Panc1 (cell line): ENCODE measurements around the gene LTO1. TPM values are rescaled to one million over a fixed set of nuclear protein-coding genes. Genes with fewer than 3 reads are reported as not detected.

Experiments used
- ATAC-seq: fragments of 200-7000 bp; cut with Tn5 transposase; 2 replicates; pipeline ENCODE4 v1.9.1; 2020; ENCODE audit warnings: mild to moderate bottlenecking, moderate library complexity
- BruUV-seq: library from RNA; stranded (reverse); fragments of 400-500 nt; replicated peaks from 2 replicates; lab custom pipeline; 2021; lab: Mats Ljungman, UMichigan
- CTCF ChIA-PET: fragments of 300-600 bp; sonication (Branson Sonifier 250); formaldehyde crosslinking; loops from one replicate; lab custom pipeline; 2022; ENCODE audit warnings: antibody characterized with exemption; lab: Charles Lee
- POLR2A ChIA-PET: fragments of 300-600 bp; sonication (Branson Sonifier 250); formaldehyde crosslinking; loops from one replicate; lab custom pipeline; 2022; ENCODE audit warnings: antibody characterized with exemption; lab: Charles Lee
- DNase-seq: peaks from one replicate; pipeline ENCODE4 v3.0.0-alpha.2; 2010; ENCODE audit warnings: low read depth, low spot score
- H3K27ac ChIP-seq: 2 replicates; pipeline ENCODE4 v1.5.1; 2011; ENCODE audit warnings: mild to moderate bottlenecking, low read length, inconsistent platforms
- H3K27me3 ChIP-seq: fragments of 200-500 bp; sonication (Bioruptor generic); 2 replicates; pipeline ENCODE4 v1.6.0; 2014; ENCODE audit warnings: low read length, inconsistent platforms; ENCODE audit not compliant: control insufficient read depth, insufficient read depth
- H3K36me3 ChIP-seq: fragments of 200-500 bp; sonication (Bioruptor generic); 2 replicates; pipeline ENCODE4 v1.5.1; 2014; ENCODE audit warnings: inconsistent platforms, mild to moderate bottlenecking, low read length, moderate library complexity; ENCODE audit not compliant: control insufficient read depth, insufficient read depth
- H3K4me1 ChIP-seq: 2 replicates; pipeline ENCODE4 v1.5.1; 2011; ENCODE audit warnings: inconsistent platforms, mild to moderate bottlenecking, low read length, moderate library complexity; ENCODE audit not compliant: control insufficient read depth, insufficient read depth
- H3K4me3 ChIP-seq, 2 experiments: 2 replicates each; pipeline ENCODE4 v1.5.1; 2011 to 2012; ENCODE audit warnings: low read depth in 2 of 2, low read length in 2 of 2, mild to moderate bottlenecking in 2 of 2, inconsistent platforms in 1 of 2, moderate library complexity in 1 of 2
- H3K9me3 ChIP-seq: fragments of 200-500 bp; sonication (Bioruptor generic); 2 replicates; pipeline ENCODE4 v1.5.1; 2014; ENCODE audit warnings: low read depth, mild to moderate bottlenecking, inconsistent platforms, low read length, moderate library complexity; ENCODE audit not compliant: control insufficient read depth, insufficient read depth
- CTCF ChIP-seq: fragments of 450-650 bp; IDR thresholded peaks from 2 replicates; pipeline ENCODE4 v1.5.1; 2017; ENCODE audit warnings: mild to moderate bottlenecking
- POLR2AphosphoS5 ChIP-seq: IDR thresholded peaks from 2 replicates; pipeline ENCODE4 v1.6.1; 2012; ENCODE audit warnings: mild to moderate bottlenecking, low read depth, low read length, moderate library complexity
- SIN3A ChIP-seq: IDR thresholded peaks from 2 replicates; pipeline ENCODE4 v1.6.1; 2012; ENCODE audit warnings: low read depth, mild to moderate bottlenecking, low read length, moderate library complexity, borderline replicate concordance; ENCODE audit not compliant: insufficient read depth
- TCF7L2 ChIP-seq: IDR thresholded peaks from 2 replicates; pipeline ENCODE4 v1.6.1; 2011; ENCODE audit warnings: mild to moderate bottlenecking, low read depth, low read length, inconsistent platforms
- in situ Hi-C: cut with HindIII; loops from 2 replicates; pipeline ENCODE4 v1.10.0; 2016; ENCODE audit warnings: low sequenced_read_pairs, low pct_unique_long_range_greater_than_20kb
- intact Hi-C: fragments of 100-400 bp; cut with micrococcal nuclease; formaldehyde crosslinking; loops from one replicate; pipeline ENCODE4 v1.10.0; 2022; ENCODE audit not compliant: unreplicated experiment
- total RNA-seq: library from RNA; stranded (reverse); gene quantifications from one replicate; pipeline ENCODE4 v1.2.1, GENCODE V29; 2021; ENCODE audit not compliant: unreplicated experiment
- TF ChIP-seq, protein P1 (sequence below), 2 experiments: IDR thresholded peaks; 2 replicates each; pipeline ENCODE4 v1.6.1; 2011 to 2012; ENCODE audit warnings: low read depth in 2 of 2, control low read depth in 1 of 2, low read length in 1 of 2, mild to moderate bottlenecking in 1 of 2, moderate library complexity in 1 of 2; ENCODE audit not compliant: insufficient read depth in 1 of 2

The LTO1 gene
- total RNA-seq, 1 experiment from 2014 or later, result 28.7 TPM

DNA sequence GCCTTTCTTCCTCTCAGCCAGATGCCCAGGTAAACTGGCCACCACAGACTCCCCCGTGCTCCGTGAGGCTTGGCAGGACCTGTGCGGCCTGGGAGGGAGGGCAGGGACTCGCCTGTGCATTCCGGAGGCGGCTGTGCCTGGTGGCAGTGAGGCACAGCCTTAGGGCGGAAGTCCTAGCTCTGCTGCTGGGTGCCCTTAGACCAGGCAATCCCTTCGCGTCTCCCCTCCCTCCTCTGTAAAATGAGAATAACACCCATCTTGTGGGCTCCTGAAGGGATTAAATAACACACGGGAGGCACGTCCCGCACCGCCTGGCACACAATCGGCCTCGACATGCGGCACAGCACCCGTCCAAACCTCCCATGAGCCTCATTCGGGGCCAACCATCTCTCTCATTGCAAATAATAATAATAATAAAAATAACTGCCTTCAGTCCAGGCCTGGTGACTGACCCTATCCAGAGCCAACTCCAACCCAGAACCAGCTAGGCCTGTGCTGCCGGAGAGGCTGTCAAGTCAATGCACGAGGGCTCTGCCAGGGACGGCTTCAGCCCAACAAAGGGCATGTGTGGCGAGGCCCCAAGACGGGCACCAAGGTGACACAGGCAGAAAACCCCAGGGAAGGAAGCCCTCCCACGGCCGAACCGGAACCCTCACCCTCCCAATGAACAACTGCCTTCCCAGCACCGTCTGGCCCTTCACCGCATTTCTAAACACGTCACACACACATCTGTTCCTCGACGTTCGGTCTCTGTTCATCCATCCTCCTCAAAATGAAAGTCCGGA lies 8.2 kb downstream of the LTO1 start:
- H3K4me3 ChIP-seq, result no peak overlapping the region
- no peaks in the 10 kb centered on the region for H3K27me3 ChIP-seq
- in situ Hi-C loops, result no loop called here
- ChIA-PET CTCF (no interaction called here), POLR2A (interaction anchor here (0.6 kb wide), 1 partner anchor 9 kb away, joined by 10 read pairs; no protein-coding TSS in a partner anchor)
- 0 out of 2 replicates have a peak, but pooled peaks cover 4% of the 10 kb centered on the region for H3K36me3 ChIP-seq
- H3K27ac ChIP-seq, result no peak overlapping the region
- no TSS peak for BruUV-seq
- no peak for DNase-seq
- TF ChIP-seq, protein P1, sequence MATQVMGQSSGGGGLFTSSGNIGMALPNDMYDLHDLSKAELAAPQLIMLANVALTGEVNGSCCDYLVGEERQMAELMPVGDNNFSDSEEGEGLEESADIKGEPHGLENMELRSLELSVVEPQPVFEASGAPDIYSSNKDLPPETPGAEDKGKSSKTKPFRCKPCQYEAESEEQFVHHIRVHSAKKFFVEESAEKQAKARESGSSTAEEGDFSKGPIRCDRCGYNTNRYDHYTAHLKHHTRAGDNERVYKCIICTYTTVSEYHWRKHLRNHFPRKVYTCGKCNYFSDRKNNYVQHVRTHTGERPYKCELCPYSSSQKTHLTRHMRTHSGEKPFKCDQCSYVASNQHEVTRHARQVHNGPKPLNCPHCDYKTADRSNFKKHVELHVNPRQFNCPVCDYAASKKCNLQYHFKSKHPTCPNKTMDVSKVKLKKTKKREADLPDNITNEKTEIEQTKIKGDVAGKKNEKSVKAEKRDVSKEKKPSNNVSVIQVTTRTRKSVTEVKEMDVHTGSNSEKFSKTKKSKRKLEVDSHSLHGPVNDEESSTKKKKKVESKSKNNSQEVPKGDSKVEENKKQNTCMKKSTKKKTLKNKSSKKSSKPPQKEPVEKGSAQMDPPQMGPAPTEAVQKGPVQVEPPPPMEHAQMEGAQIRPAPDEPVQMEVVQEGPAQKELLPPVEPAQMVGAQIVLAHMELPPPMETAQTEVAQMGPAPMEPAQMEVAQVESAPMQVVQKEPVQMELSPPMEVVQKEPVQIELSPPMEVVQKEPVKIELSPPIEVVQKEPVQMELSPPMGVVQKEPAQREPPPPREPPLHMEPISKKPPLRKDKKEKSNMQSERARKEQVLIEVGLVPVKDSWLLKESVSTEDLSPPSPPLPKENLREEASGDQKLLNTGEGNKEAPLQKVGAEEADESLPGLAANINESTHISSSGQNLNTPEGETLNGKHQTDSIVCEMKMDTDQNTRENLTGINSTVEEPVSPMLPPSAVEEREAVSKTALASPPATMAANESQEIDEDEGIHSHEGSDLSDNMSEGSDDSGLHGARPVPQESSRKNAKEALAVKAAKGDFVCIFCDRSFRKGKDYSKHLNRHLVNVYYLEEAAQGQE (IDR thresholded peaks at IDR 0.05; ENCODE audit: insufficient read depth in 1 of 2, low read depth in 2 of 2, low read length in 1 of 2), result no peak
- no peak for TF ChIP-seq TCF7L2
- no peak for TF ChIP-seq CTCF
- no peak for TF ChIP-seq POLR2AphosphoS5
- no peak for TF ChIP-seq SIN3A
- no peaks in the 10 kb centered on the region for H3K9me3 ChIP-seq
- no peak for ATAC-seq
- H3K4me1 ChIP-seq, result peaks cover 9% of the 10 kb centered on the region
- intact Hi-C loops, result no loop called here

DNA sequence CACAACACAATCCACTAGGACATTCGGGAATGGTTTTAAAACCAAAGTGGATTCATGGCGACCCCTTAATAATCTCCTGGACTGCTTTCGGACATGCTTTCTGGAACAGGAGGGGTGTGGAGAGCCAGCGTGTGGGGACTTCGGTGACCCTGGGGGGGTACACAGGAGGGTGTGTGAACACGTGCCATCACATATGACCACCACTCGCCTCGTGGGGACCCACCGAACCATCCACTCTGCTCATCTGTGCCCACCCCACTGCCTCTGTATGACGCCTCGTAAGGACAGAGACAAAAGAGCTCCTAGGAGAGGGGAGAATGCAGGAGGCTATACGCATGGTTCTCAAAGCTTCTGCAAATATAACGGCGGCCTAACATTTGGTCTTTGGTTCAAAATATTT lies 8.9 kb downstream of the LTO1 start:
- intact Hi-C loops, result no loop called here
- no peaks in the 10 kb centered on the region for H3K27me3 ChIP-seq
- no TSS peak for BruUV-seq
- no peak overlapping the region for H3K4me3 ChIP-seq
- ChIA-PET POLR2A (no interaction called here), CTCF (interaction anchor here (0.6 kb wide), 1 partner anchor 535 kb away, joined by 3 read pairs; no protein-coding TSS in a partner anchor)
- in situ Hi-C loops, result no loop called here
- no peak overlapping the region for H3K27ac ChIP-seq
- no peak for ATAC-seq
- 0 out of 2 replicates have a peak, but pooled peaks cover 4% of the 10 kb centered on the region for H3K36me3 ChIP-seq
- DNase-seq, result no peak
- TF ChIP-seq, protein P1 (IDR thresholded peaks at IDR 0.05; ENCODE audit: insufficient read depth in 1 of 2, low read depth in 2 of 2, low read length in 1 of 2), result no peak
- H3K9me3 ChIP-seq, result no peaks in the 10 kb centered on the region
- H3K4me1 ChIP-seq, result peaks cover 9% of the 10 kb centered on the region
